ENCODE data around the gene OPTN.

- TF ChIP-seq CTCF (conservative IDR thresholded peaks at IDR 0.05), result no peak
- no peak for TF ChIP-seq ZFX (IDR thresholded peaks at IDR 0.05)
These were observed 6.6 kb downstream of the OPTN start for GRCh38 chr10:13106387-13107045.

Measured in C4-2B (cell line).